Transverse colon (tissue), 4 donors: ENCODE measurements around the gene ADCY4.
"Not testable (repeated sequence)": the region's sequence is repeated elsewhere in the genome, so short reads cannot be mapped to it uniquely, and the experiment has no call there.

Experiments
- CTCF ChIP-seq, 5 experiments: fragments of 200-600 bp in 3 of 5; fragments of 450-650 bp in 2 of 5; sonication (generic) in 3 of 5; IDR thresholded peaks; 1 replicate in 2 of 5; 2 replicates in 3 of 5; pipeline ENCODE4 v1.5.1; 2016 to 2017; ENCODE audit warnings: antibody characterized with exemption in 5 of 5, inconsistent platforms in 3 of 5, mild to moderate bottlenecking in 2 of 5, moderate library complexity in 1 of 5
- EP300 ChIP-seq: sonication (generic); formaldehyde crosslinking; IDR thresholded peaks from one replicate; pipeline ENCODE4 v1.6.1; 2017; ENCODE audit warnings: antibody characterized with exemption, low read depth
- POLR2A ChIP-seq: fragments of 450-650 bp; IDR thresholded peaks from one replicate; pipeline ENCODE4 v1.6.1; 2016; ENCODE audit warnings: antibody characterized with exemption, mild to moderate bottlenecking, moderate library complexity
- POLR2AphosphoS5 ChIP-seq, 3 donors: sonication (generic); formaldehyde crosslinking; IDR thresholded peaks; one replicate each; pipeline ENCODE4 v1.6.1; 2016; ENCODE audit warnings: antibody characterized with exemption in 3 of 3

DNA sequence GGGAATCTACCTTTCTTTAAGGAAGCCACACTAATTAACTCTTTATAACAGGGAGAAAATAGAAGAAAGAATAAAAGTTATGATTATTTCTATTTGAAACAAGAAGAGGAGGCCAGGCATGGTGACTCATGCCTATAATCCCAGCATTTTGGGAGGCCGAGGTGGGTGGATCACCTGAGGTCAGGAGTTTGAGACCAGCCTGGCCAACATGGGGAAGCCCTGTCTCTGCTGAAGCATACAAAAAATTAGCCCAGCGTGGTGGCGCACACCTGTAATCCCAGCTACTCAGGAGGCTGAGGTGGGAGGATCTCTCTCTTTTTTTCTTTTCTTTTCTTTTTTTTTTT, 19.6 kb upstream of the ADCY4 start:
- TF ChIP-seq CTCF (IDR thresholded peaks at IDR 0.05); POLR2A; EP300; POLR2AphosphoS5 (IDR thresholded peaks at IDR 0.05): not testable (repeated sequence)
